ENCODE data around the gene MBOAT1. TPM values are rescaled to one million over a fixed set of nuclear protein-coding genes. Genes with fewer than 3 reads are reported as not detected.

MBOAT1 gene
- polyA plus RNA-seq, 1 donor from 2014 or later, result not detected

DNA sequence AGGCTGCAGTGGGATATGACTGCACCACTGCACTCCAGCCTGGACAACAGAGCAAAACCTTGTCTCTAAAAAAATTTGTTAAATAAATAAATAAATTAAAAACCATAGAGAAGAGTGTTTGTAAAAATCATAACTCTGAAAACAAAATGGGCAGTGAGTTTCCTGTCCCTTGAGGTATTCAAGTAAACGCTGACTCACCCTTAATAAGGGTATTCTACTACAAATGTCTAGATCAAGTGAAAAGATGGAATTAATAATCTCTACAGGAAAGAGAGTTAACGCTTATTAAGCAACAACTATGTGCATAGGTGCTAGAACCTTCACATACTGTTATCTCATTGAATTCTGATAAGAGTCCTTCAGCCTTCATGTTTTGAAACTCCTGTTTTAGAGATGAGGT is 19.9 kb upstream of the MBOAT1 start (continued):
- TF ChIP-seq, protein P1, sequence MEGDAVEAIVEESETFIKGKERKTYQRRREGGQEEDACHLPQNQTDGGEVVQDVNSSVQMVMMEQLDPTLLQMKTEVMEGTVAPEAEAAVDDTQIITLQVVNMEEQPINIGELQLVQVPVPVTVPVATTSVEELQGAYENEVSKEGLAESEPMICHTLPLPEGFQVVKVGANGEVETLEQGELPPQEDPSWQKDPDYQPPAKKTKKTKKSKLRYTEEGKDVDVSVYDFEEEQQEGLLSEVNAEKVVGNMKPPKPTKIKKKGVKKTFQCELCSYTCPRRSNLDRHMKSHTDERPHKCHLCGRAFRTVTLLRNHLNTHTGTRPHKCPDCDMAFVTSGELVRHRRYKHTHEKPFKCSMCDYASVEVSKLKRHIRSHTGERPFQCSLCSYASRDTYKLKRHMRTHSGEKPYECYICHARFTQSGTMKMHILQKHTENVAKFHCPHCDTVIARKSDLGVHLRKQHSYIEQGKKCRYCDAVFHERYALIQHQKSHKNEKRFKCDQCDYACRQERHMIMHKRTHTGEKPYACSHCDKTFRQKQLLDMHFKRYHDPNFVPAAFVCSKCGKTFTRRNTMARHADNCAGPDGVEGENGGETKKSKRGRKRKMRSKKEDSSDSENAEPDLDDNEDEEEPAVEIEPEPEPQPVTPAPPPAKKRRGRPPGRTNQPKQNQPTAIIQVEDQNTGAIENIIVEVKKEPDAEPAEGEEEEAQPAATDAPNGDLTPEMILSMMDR (IDR thresholded peaks at IDR 0.05; ENCODE audit: poor library complexity, severe bottlenecking), result no peak
- no peak for TF ChIP-seq TAF1 (IDR thresholded peaks at IDR 0.05; ENCODE audit: low read depth)

DNA sequence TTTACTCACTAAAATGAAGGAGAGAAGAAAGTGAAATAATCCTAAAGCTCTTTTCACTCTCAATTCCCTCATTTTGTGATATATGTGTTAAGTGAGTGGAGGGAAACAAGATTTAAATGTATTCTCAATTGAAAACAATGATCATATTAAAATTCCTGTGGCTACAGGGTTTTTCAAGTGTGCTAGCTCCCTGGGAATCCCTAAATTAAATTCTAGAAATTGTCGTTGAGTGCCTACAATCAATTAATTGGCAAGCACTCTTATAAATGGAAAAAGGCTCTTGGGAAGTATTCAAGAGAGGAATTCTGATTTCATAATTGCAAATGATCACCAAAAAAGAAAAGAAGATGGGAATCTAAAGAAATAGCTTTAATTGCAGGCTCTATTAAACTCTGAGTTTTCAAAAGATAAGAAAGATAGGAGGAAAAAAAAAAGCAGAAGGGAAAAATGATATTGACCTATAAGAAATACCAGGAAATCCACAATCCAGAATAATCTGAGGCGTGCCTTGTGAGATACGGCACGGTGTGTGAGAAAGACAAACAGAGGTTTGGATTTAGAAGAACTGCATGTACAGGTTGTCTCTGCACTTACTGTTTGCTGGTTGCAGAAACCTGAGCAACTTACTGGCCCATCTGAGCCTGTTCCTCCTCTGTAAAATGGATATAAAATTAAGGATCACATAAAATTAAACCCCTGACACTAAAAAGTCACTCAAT is 18.3 kb upstream of the MBOAT1 start:
- TF ChIP-seq POLR2AphosphoS5 (IDR thresholded peaks at IDR 0.05), result no peak
- TF ChIP-seq, protein P2, sequence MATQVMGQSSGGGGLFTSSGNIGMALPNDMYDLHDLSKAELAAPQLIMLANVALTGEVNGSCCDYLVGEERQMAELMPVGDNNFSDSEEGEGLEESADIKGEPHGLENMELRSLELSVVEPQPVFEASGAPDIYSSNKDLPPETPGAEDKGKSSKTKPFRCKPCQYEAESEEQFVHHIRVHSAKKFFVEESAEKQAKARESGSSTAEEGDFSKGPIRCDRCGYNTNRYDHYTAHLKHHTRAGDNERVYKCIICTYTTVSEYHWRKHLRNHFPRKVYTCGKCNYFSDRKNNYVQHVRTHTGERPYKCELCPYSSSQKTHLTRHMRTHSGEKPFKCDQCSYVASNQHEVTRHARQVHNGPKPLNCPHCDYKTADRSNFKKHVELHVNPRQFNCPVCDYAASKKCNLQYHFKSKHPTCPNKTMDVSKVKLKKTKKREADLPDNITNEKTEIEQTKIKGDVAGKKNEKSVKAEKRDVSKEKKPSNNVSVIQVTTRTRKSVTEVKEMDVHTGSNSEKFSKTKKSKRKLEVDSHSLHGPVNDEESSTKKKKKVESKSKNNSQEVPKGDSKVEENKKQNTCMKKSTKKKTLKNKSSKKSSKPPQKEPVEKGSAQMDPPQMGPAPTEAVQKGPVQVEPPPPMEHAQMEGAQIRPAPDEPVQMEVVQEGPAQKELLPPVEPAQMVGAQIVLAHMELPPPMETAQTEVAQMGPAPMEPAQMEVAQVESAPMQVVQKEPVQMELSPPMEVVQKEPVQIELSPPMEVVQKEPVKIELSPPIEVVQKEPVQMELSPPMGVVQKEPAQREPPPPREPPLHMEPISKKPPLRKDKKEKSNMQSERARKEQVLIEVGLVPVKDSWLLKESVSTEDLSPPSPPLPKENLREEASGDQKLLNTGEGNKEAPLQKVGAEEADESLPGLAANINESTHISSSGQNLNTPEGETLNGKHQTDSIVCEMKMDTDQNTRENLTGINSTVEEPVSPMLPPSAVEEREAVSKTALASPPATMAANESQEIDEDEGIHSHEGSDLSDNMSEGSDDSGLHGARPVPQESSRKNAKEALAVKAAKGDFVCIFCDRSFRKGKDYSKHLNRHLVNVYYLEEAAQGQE (IDR thresholded peaks at IDR 0.05; ENCODE audit: borderline replicate concordance), result no peak
- TF ChIP-seq, protein P1 (IDR thresholded peaks at IDR 0.05; ENCODE audit: poor library complexity, severe bottlenecking), result no peak
- Histone ChIP-seq H3F3A (ENCODE audit: insufficient read depth, low read length, poor library complexity, severe bottlenecking) (no peaks in the 10 kb centered on the region), H3K4me3 (ENCODE audit: low read length) (no peak overlapping the region), H3K9me3 (ENCODE audit: low read length) (no peaks in the 10 kb centered on the region), H3K27ac (ENCODE audit: low read length) (no peak overlapping the region), H3K9ac (ENCODE audit: low read length) (no peak overlapping the region), H2AFZ (ENCODE audit: low read depth, low read length) (no peak overlapping the region), H4K20me1 (ENCODE audit: insufficient read depth) (no peaks in the 10 kb centered on the region), H3K79me2 (replicated peaks; ENCODE audit: insufficient read depth, low read length) (no peaks in the 10 kb centered on the region), H3K4me2 (ENCODE audit: low read length) (no peak overlapping the region), H3K9me2 (ENCODE audit: insufficient read depth, low read length) (no peaks in the 10 kb centered on the region), H3K36me3 (ENCODE audit: insufficient read depth, low read length) (no peaks in the 10 kb centered on the region), H3K27me3 (ENCODE audit: insufficient read depth, low read depth, low read length) (no peaks in the 10 kb centered on the region)

DNA sequence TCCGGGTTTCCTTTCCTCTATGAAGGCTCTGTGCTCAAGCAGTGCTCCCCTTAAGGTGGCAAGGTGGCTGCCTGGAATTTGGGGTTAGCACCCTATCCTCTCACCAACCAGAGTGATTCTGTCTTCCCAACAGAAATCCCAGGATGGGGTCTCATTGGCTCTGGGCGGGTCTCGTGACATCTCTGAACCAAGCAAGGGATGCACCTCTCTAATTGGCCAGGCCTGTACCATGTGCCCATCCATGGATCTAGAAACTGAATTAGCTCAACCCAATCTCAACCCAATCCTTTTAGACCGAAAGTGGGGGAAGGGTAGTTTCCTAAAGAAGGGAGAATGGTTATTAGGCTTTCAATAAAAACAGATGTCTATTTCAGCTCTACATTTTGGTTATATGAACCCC is 17.6 kb upstream of the MBOAT1 start:
- Histone ChIP-seq H3K9me3 (ENCODE audit: low read length) (no peaks in the 10 kb centered on the region), H3K9ac (ENCODE audit: low read length) (no peak overlapping the region), H2AFZ (ENCODE audit: low read depth, low read length) (no peak overlapping the region), H3K4me2 (ENCODE audit: low read length) (no peak overlapping the region), H3K36me3 (ENCODE audit: insufficient read depth, low read length) (no peaks in the 10 kb centered on the region), H3K4me3 (ENCODE audit: low read length) (no peak overlapping the region), H3F3A (ENCODE audit: insufficient read depth, low read length, poor library complexity, severe bottlenecking) (no peaks in the 10 kb centered on the region), H3K27me3 (ENCODE audit: insufficient read depth, low read depth, low read length) (no peaks in the 10 kb centered on the region), H3K27ac (ENCODE audit: low read length) (no peak overlapping the region), H3K79me2 (replicated peaks; ENCODE audit: insufficient read depth, low read length) (no peaks in the 10 kb centered on the region), H4K20me1 (ENCODE audit: insufficient read depth) (no peaks in the 10 kb centered on the region), H3K9me2 (ENCODE audit: insufficient read depth, low read length) (no peaks in the 10 kb centered on the region)
- no peak for TF ChIP-seq POLR2AphosphoS5 (IDR thresholded peaks at IDR 0.05)
- TF ChIP-seq MXI1 (conservative IDR thresholded peaks at IDR 0.05; ENCODE audit: poor library complexity, severe bottlenecking), result no peak
- TF ChIP-seq SMC3 (conservative IDR thresholded peaks at IDR 0.05; ENCODE audit: poor library complexity), result no peak
- TF ChIP-seq EZH2 (IDR thresholded peaks at IDR 0.05; ENCODE audit: borderline replicate concordance, insufficient read depth, low read length, poor library complexity, severe bottlenecking), result no peak
- no peak for TF ChIP-seq TAF1 (IDR thresholded peaks at IDR 0.05; ENCODE audit: low read depth)
- TF ChIP-seq, protein P2 (IDR thresholded peaks at IDR 0.05; ENCODE audit: borderline replicate concordance), result no peak
- TF ChIP-seq, protein P1 (IDR thresholded peaks at IDR 0.05; ENCODE audit: poor library complexity, severe bottlenecking), result no peak
- TF ChIP-seq RAD21 (conservative IDR thresholded peaks at IDR 0.05), result no peak
- no peak for TF ChIP-seq EP300 (conservative IDR thresholded peaks at IDR 0.05; ENCODE audit: poor library complexity, severe bottlenecking)
